HG02759 (cell line): ENCODE data around the gene CCDC184.
A peak's percentile ranks its signal among the peaks of the same experiment; 100 is the strongest.

Experiments used
- ATAC-seq: cut with Tn5 transposase; IDR thresholded peaks from one replicate; pipeline ENCODE4 v1.9.1; 2021; ENCODE audit warnings: mild to moderate bottlenecking, moderate library complexity; ENCODE audit not compliant: unreplicated experiment

Gene CCDC184

GRCh38 chr12:48177982-48178381, 5.5 kb upstream of the CCDC184 start:
- no peak for ATAC-seq

DNA sequence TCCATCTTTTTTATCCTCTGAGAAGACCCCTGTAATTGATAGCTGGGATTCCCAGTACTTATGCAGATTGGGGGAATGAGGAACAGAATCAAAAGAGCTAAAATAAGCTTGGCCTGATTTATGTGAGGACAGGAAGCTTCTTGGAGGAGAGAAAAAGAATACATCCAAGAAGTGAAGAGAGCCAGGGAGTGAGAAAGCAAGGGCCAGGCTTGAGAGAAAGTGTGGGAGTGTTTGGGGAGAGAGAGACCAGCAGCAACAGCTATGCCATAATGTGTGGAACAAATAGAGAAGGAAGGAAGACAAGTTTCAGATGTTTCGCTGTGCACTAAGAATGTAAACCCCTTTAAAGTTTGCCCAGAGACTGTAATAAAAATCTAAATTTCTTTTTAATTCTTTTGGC, 4.0 kb upstream of the CCDC184 start:
- no peak for ATAC-seq

GRCh38 chr12:48180424-48180823, 3.0 kb upstream of the CCDC184 start:
- no peak for ATAC-seq

- no peak for ATAC-seq
These were observed 2.5 kb upstream of the CCDC184 start for GRCh38 chr12:48180857-48181495.

DNA sequence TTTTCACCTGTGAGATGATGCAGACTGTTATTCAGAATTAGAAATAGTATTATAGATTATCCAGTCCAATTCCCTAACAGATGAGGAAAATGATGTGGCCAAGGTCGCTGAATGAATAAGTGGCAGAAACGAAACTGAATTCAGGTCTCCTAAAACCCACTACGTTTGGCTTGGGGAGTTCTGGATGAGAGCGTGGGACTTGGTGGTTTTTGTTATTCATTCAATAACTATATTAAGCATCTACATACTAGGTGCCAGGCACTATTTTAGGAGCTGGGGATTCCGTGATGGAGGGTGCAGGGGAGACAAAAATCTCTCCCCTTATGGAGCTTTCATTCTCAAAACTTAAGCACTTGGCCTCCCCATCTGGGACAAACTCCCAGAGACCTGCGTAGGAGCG, 813 bp upstream of the CCDC184 start:
- ATAC-seq = no peak

- ATAC-seq = peak; percentile 7
These were observed 568 bp downstream of the CCDC184 start for GRCh38 chr12:48183876-48184548.

DNA sequence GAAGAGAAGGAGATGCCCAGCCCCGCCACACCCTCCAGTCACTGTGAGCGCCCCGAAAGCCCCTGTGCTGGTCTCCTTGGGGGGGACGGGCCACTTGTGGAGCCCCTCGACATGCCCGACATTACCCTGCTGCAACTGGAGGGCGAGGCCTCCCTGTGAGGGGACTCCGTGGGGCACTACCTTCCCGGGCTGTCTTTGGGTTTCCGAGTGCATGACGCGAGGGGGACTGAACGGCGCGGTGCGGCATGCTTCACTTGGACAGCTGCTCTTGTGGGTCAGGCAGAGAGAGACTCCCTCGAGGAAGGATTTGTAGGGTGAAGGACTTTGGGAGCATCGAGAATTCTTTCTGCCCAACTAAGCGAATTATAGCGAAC, 1.1 kb downstream of the CCDC184 start:
- no peak for ATAC-seq

DNA sequence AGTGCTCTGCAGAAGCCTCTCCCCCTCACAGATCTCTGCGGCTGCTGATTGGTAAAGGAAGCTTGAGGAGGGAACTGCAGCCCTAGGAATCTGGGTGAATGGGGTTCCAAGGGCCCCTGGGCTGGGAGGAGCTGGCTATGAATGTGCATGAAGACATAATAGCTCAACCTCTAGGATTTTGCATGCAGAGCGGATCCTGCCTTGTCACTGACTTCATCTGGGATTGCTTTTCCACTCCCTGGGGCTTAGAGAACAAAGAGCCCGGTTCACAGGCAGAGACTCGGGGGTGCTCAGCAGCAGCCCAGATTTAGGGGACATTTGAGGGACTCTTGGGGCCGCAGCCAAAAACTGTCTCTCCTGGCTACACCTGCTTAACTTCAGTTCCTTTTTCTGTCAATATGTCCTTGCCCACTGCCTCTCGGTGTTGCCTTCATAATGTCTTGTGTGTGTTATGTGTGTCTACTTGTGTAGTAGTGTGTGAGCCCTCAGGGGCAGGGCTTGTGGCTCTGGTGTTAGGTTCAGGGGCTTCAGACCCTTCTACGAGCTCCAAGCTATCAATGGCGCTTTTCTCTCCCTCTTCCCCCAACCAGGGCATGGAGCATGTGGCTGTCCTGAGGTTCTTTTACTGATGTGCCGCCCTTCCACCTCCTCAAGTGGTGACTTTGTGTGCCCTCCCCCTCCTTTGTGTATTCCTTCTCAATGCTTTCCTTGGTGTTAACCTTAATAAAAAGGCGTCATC, 1.9 kb downstream of the CCDC184 start:
- no peak for ATAC-seq

DNA sequence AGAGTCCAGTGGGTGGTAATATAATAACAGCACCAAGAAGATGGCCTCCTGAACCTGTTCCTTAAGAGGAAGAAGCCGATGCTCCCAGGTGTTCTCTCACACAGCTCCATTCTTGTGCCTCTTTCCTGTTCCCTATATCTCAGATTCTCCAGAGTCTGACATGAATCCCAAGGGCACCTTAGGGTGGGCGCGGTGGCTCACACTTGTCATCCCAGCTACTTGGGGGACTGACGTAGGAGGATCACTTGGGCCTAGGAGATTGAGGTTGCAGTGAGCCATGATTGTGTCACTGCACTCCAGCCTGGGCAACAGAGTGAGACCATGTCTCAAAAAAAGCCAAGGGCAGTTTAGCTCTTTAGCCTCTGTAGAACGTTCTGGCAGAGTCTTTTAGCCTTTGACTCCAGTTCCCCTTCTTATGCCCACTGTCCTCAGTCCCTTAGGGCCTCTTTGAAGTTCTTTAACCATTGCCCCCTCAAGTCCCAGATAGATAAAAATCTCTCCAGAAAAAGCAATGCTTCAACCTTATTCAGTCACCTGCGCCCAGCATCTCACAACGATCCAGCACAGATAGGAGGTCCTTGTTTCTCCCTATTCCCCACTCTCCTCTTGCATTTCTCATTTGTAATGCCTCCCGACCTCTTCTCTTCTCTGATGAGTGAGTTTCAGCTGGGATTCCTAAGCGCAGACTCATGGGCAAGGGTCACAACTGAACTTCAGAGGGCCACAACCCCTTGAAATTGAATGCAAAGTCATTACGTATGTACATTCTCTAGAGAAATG, 4.7 kb downstream of the CCDC184 start:
- ATAC-seq = no peak

DNA sequence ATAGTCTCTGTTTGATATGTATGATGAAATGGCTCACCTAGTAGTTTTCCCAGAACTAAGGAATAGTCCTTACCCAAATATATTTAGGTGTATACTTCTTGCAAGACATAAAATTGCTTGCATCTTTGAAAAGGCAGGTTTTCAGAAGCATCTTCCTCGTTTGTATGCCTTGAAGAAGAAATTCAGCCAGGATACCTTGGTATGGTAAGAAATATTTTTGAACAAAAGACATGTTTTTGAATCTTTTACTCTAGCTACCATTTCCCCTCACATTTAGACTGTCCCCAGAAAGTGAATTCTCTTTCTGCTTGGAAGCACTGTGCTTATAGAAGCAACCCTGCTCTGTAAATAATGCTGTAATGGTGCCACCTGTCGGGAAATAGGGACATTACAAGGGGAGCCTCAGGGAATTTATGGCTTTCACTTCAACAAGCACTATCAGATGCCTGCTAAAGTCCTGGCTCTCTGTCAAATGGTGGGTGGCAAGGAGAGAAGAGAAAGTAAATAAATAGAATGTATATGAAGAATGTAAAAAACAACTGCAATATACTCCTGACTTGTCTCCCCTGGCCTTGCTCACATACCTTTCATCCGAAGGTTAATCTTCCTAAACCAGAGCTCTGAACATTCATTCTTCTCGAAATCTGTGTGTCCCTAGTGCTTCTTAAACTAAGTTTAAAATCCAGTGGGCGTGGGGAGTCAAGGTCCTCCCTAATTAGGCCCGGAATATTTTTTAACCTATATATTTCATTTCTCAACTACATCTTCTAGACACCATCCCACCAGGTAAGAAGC, 6.1 kb downstream of the CCDC184 start:
- ATAC-seq = no peak

GRCh38 chr12:48191096-48191495, 7.7 kb downstream of the CCDC184 start:
- no peak for ATAC-seq

DNA sequence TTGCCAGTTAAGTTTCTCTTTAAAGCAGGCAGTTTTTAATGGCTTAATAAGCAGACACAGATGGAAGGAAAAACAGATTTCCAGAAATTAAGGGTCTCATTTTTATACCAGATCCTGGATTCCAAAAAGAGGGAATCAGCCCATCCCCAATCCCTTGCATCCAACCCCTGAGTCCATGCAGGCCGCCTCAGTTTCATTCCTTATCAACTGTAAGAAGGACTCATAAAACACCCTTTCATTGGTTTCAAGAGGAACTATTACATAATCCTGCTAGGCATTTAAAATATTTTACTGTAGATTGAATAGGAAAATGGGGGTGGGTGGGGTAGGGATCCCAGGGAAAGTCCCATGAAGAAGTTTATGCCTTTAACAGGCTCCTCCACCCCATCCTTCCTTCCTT, 9.4 kb downstream of the CCDC184 start:
- no peak for ATAC-seq

DNA sequence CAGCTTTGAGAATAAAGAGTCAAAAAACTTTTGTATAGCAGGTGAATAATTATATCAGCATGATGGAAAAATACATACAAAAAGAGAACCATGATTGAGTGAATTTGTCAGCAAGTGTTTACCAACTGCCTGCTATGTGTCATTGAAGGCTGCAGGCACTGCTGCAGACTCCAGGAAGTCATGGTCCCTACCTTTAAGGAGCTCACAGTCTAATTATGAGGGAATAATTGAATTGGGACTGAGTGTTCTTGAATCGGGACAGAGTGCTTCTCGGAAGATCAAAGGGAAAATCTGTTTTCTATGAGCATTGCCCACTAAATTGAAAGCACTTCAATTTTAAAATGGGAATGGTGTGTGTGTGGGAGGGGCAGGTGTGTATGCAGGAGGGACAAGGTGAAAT, 10.2 kb downstream of the CCDC184 start:
- no peak for ATAC-seq

DNA sequence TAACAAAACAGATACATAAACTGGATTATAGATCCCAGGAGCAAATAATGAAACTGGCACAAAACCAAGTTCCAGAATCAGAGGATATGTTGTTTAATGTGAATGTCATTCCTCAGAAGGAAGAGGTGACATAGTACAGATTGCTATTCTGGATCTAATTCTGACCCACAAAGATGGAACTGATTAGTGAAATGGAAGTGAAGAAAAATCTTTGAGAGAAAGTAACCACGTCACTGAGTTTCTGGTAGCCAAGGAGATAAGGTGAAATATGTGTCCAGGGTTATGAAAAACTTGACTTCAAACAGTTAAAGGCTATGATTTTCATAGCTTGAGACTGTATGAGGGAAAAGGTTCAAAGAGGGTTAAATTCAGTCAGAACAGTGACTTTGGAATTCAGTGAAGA, 11.4 kb downstream of the CCDC184 start:
- no peak for ATAC-seq

DNA sequence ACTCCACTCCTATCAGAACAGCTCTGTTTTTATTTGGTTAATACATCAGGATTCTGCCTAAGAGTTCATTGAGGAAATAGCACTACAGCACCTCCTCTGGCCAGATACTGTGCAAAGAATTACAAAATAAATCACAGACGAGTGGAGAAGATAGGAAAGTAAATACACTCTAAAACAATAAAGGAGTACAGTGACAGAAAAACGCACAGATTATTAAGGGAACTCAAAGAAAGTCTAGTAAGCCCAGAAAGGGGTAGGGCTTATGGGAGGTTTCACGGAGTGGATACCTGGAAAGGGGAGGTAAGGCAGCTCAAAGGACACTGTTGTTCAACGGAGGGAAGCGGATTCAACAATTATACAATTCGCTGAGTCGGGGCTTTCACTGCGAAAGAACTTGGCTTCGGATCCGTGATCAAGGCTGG, 14.1 kb downstream of the CCDC184 start:
- ATAC-seq = peak; percentile 10

DNA sequence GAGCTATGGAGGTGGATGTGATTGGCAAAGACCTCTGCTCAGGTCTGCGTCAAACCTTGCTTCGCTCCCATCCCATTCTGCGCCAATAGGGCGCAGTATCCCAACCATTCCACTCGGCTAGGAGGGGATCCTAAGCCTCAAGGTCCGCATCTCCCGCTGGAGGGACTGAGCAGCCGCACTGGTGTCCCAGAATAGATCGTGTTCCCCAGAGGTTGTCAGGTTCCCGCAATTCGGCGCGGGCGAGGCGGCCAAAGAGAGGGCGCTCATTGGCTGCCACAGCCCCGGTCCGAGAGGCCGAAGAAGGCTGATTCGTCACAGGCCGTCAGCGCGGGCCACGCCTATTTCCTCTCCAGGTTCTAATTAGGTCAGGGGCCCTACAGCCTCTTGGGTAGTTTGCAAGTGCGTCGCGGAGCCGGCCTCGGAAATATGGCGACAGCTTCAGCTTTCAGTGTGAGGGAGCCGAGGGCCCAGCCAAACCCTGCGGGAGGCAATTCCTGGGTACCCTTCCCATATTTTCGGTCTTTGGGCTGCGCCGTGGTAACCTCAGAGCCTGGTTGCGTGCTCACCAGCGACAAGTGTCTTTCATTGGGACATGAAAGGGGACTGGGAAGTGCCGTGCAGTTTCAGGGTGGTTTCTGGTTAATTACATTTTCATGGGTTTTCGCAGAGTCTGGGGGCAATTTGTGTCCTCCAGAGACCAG, 14.7 kb downstream of the CCDC184 start:
- ATAC-seq = peak; percentile 100

- peak; percentile 16 for ATAC-seq
These were observed 15.2 kb downstream of the CCDC184 start for GRCh38 chr12:48198672-48198971.

DNA sequence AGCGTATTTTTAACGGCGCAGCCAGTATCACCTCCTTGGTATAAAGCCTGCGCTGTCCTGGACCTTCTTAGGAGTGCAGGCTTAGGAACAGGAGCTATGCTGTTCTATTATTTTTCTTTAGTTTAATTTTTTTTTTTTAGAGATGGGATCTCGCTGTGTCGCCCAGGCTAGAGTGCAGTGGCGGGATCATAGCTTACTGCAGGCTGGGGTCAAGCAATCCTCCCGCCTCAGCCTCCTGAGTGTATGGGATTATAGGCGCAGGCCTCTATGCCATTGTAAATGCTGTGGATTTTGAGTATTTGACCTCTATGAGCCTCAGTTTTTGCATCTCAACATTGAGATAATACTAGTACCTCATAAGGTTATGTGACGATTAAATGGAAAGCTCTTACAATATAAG, 15.5 kb downstream of the CCDC184 start:
- no peak for ATAC-seq

GRCh38 chr12:48199774-48200221, 16.4 kb downstream of the CCDC184 start:
- no peak for ATAC-seq

- ATAC-seq = no peak
These were observed 17.6 kb downstream of the CCDC184 start for GRCh38 chr12:48201091-48201490.
